Osteoblast (primary cell): Measurements from ENCODE around the gene NUP85. TPM values are rescaled to one million over a fixed set of nuclear protein-coding genes. Genes with fewer than 3 reads are reported as not detected.

Source experiments
- DNase-seq: peaks from one replicate; pipeline ENCODE4 v3.0.0; 2011; ENCODE audit warnings: low spot score, mixed read lengths; ENCODE audit not compliant: insufficient read length; ENCODE audit errors: missing footprints
- H2AFZ ChIP-seq: 2 replicates; pipeline ENCODE4 v1.6.0; 2011; ENCODE audit warnings: mild to moderate bottlenecking, low read length
- H3K27ac ChIP-seq: 2 replicates; pipeline ENCODE4 v1.5.1; 2011; ENCODE audit warnings: mild to moderate bottlenecking, low read depth, low read length, moderate library complexity
- H3K27me3 ChIP-seq: 2 replicates; pipeline ENCODE4 v1.6.0; 2012; ENCODE audit warnings: mild to moderate bottlenecking, control low read depth, inconsistent platforms, low read length, moderate library complexity; ENCODE audit not compliant: insufficient read depth
- H3K36me3 ChIP-seq: 2 replicates; pipeline ENCODE4 v1.5.1; 2011; ENCODE audit warnings: mild to moderate bottlenecking, low read length, control low read depth, moderate library complexity; ENCODE audit not compliant: insufficient read depth
- H3K4me1 ChIP-seq: 2 replicates; pipeline ENCODE4 v1.5.1; 2011; ENCODE audit warnings: mild to moderate bottlenecking, low read length, control low read depth, moderate library complexity; ENCODE audit not compliant: insufficient read depth
- H3K4me2 ChIP-seq: 2 replicates; pipeline ENCODE4 v1.6.0; 2011; ENCODE audit warnings: mild to moderate bottlenecking, low read length; ENCODE audit not compliant: insufficient read depth
- H3K4me3 ChIP-seq: fragments of 200-600 bp; sonication (generic); 3 replicates; pipeline ENCODE4 v1.5.1; 2012; ENCODE audit warnings: mild to moderate bottlenecking, low read length, inconsistent platforms; ENCODE audit not compliant: insufficient read depth
- H3K79me2 ChIP-seq: 2 replicates; pipeline ENCODE4 v1.6.0; 2012; ENCODE audit warnings: mild to moderate bottlenecking, low read length, control low read depth, inconsistent platforms; ENCODE audit not compliant: insufficient read depth
- H3K9me3 ChIP-seq: 2 replicates; pipeline ENCODE4 v1.5.1; 2011; ENCODE audit warnings: low read depth, low read length, control low read depth
- H4K20me1 ChIP-seq: 2 replicates; pipeline ENCODE4 v1.6.0; 2012; ENCODE audit warnings: mild to moderate bottlenecking, low read length, control low read depth; ENCODE audit not compliant: insufficient read depth
- CTCF ChIP-seq: IDR thresholded peaks from 2 replicates; pipeline ENCODE4 v1.5.1; 2011; ENCODE audit warnings: mild to moderate bottlenecking, low read depth, low read length, moderate library complexity; ENCODE audit errors: extremely low read depth
- total RNA-seq: library from RNA; depleted of rRNA; stranded (reverse); fragments of >200 nt; gene quantifications from 2 replicates; pipeline ENCODE4 v1.2.3, GENCODE V29; 2012

NUP85 gene
- total RNA-seq, 1 donor = 26.4 TPM

DNA sequence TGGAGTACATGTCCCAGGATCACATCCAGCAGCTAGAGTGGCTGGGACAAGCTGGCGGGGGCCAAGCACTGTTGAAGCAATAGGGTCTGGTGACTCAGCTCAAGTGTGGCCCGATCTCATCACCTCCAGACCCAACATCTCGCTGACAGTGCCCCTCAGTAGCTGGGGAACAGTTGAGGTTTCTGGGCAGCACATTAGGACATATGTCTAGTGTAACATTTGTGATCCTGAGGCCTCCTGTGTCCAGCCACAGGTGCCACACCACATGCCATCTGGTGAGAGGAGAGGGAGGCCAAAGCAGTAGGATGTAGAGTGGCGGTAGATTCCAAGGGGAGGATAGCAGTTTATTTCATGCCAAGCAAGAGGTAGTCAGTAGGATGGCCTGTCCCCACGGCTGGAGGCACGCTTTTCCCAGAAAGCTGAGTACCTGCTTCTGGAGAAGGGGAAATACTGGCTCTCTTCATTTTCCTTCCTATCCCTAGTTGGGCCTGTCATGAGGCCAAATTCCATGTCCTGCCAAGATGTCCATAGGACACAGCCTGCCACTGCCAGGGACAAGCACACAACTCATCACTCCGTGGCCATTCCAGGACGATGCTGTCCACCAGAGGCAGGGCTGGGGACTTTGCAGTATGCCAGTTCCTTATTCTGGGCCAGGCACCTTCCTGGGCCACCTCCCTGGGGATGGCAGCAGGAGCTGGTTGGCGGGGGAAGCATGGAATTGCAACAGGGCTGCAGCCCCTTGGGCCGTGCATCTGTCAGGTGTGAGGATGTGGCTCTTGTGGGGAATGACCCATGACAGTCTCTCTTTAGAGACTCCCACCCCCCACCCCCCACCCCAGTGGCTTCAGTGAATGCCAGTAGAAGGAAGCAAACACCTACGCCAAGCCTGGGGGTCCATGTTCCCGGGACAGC is 31.9 kb downstream of the NUP85 start:
- DNase-seq = no peak
- Histone ChIP-seq H3K4me1 (peaks cover 22% of the 10 kb centered on the region), H3K4me3 (no peak overlapping the region), H3K27me3 (no peaks in the 10 kb centered on the region), H3K27ac (no peak overlapping the region), H3K9me3 (no peaks in the 10 kb centered on the region), H3K79me2 (no peaks in the 10 kb centered on the region), H3K36me3 (peaks cover 80% of the 10 kb centered on the region), H2AFZ (no peak overlapping the region), H4K20me1 (peaks cover 47% of the 10 kb centered on the region), H3K4me2 (no peak overlapping the region)
- no peak for TF ChIP-seq CTCF

DNA sequence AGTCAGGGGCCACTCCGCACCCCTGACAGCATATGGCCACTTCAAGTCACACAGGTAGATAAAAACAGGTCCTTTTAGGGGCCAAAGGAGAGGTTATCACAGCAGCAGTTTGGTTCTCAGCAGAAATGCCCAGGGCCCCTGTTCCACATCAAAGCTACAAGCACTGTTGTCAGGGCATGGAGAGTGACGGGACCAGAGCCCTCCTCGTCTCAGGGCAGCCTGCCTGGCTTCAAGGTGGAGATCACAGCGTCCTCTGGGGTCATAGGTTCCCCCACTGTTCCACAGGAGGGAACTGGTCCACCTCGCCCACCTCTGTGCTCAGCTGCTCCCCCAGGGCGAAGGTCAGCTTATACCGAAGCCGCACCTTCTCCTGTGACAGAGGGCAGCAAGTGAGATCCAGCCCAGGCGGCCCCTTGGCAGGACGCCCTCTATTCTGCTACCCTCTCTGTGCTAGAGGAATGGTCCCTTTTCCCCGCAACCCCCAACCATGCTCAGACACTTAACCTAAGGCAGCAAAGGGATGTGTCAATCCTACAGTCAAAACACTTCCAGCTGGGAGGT is 32.6 kb downstream of the NUP85 start:
- Histone ChIP-seq H3K4me1 (peaks cover 23% of the 10 kb centered on the region), H3K36me3 (peaks cover 78% of the 10 kb centered on the region), H3K9me3 (no peaks in the 10 kb centered on the region), H3K4me2 (no peak overlapping the region), H3K79me2 (no peaks in the 10 kb centered on the region), H4K20me1 (peaks cover 52% of the 10 kb centered on the region), H3K27me3 (no peaks in the 10 kb centered on the region), H3K4me3 (no peak overlapping the region), H3K27ac (no peak overlapping the region), H2AFZ (no peak overlapping the region)
- no peak for TF ChIP-seq CTCF
- no peak for DNase-seq

DNA sequence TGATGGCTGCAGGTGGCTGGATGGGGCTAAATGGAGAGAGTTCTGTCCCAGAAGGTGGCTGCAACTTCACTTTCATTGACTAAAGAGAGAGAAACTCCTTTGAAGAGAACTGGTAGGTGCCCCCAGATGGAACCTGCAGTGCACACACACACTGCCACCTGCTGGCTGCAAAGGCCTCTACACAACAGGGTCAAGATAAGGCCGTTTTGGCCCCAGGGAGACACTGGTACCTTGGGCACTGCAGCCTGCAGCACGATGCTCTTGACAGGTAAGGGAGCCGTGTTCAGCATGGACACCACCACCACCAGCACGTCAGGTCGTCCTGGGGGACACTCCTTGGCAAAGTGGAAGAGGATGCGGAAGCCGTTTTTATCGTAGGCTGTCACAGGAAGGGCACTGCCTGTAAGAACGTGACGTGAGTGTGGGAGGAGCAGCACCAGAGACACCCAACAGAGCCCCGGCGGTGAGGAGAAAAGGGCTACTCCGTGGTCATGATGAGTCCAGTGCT is 33.3 kb downstream of the NUP85 start:
- Histone ChIP-seq H3K4me1 (peaks cover 23% of the 10 kb centered on the region), H3K36me3 (peaks cover 84% of the 10 kb centered on the region), H4K20me1 (peaks cover 57% of the 10 kb centered on the region), H3K4me2 (no peak overlapping the region), H3K27me3 (no peaks in the 10 kb centered on the region), H2AFZ (no peak overlapping the region), H3K4me3 (no peak overlapping the region), H3K27ac (no peak overlapping the region), H3K79me2 (no peaks in the 10 kb centered on the region), H3K9me3 (no peaks in the 10 kb centered on the region)
- peak; percentile 91 for TF ChIP-seq CTCF
- peak; percentile 96 for DNase-seq

DNA sequence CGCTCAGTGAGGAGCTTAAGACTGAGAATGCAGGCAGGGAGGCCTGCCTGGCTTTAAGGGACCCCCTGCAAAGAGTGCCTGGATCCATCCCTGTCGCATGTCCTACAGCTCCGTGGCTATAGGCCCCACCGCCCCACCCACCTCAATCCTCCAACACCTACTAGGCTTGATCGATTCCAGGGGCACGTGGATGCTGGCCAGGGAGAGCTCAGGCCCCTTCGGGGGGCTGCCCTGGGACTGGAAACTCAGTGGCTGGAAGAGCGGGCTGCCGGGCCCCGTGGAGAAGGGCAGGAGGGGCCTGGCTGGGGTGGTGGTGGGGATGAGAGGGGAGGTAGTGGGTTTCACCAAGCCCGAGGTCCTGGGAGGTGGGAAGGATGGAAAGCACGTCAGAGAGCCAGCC is 33.7 kb downstream of the NUP85 start:
- H4K20me1 ChIP-seq = peaks cover 61% of the 10 kb centered on the region
- peaks cover 88% of the 10 kb centered on the region for H3K36me3 ChIP-seq
- H3K27me3 ChIP-seq = no peaks in the 10 kb centered on the region
- DNase-seq = peak; percentile 64
- H3K79me2 ChIP-seq = no peaks in the 10 kb centered on the region
- no peak for TF ChIP-seq CTCF
- no peaks in the 10 kb centered on the region for H3K9me3 ChIP-seq
- H3K4me2 ChIP-seq = no peak overlapping the region
- no peak overlapping the region for H3K27ac ChIP-seq
- H3K4me1 ChIP-seq = peaks cover 23% of the 10 kb centered on the region
- no peak overlapping the region for H3K4me3 ChIP-seq
- no peak overlapping the region for H2AFZ ChIP-seq
